HT1080 (cell line): ENCODE measurements around the gene SAMSN1. TPM values are rescaled to one million over a fixed set of nuclear protein-coding genes. Genes with fewer than 3 reads are reported as not detected.

ENCODE experiments used
- DNase-seq: peaks from one replicate; pipeline ENCODE4 v3.0.0-alpha.2; 2015; ENCODE audit warnings: low read depth
- total RNA-seq: library from RNA; depleted of rRNA; stranded (reverse); fragments of >200 nt; shearing (Covaris generic); gene quantifications from 2 replicates; pipeline ENCODE4 v1.2.3, GENCODE V29; 2014; rRNA removed

SAMSN1 gene
- total RNA-seq, 1 experiment from 2014 or later, result not detected

- no peak for DNase-seq
Observed at GRCh38 chr21:14448784-14449183, 97.3 kb downstream of the SAMSN1 start.

- DNase-seq, result no peak
Observed at GRCh38 chr21:14438211-14438610, 107.9 kb downstream of the SAMSN1 start.

- no peak for DNase-seq
Observed at GRCh38 chr21:14435423-14435822, 110.7 kb downstream of the SAMSN1 start.

Other genes starting within 250 kb of the SAMSN1 start
- gene HSPA13, start 163.2 kb downstream of the SAMSN1 start, total RNA-seq, result 25.8 and 30.1 TPM in 2 replicates